Measurements from ENCODE around the gene PDZD2.

- TF ChIP-seq, protein P1, sequence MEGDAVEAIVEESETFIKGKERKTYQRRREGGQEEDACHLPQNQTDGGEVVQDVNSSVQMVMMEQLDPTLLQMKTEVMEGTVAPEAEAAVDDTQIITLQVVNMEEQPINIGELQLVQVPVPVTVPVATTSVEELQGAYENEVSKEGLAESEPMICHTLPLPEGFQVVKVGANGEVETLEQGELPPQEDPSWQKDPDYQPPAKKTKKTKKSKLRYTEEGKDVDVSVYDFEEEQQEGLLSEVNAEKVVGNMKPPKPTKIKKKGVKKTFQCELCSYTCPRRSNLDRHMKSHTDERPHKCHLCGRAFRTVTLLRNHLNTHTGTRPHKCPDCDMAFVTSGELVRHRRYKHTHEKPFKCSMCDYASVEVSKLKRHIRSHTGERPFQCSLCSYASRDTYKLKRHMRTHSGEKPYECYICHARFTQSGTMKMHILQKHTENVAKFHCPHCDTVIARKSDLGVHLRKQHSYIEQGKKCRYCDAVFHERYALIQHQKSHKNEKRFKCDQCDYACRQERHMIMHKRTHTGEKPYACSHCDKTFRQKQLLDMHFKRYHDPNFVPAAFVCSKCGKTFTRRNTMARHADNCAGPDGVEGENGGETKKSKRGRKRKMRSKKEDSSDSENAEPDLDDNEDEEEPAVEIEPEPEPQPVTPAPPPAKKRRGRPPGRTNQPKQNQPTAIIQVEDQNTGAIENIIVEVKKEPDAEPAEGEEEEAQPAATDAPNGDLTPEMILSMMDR (IDR thresholded peaks at IDR 0.05) = no peak
- no peak for TF ChIP-seq EP300 (IDR thresholded peaks at IDR 0.05)
- no peak for TF ChIP-seq POLR2A (IDR thresholded peaks at IDR 0.05)
- TF ChIP-seq POLR2AphosphoS5 (IDR thresholded peaks at IDR 0.05) = no peak
These were observed 194.0 kb downstream of the PDZD2 start for GRCh38 chr5:31832966-31833365.

Data from sigmoid colon (tissue), 4 donors.